Measurements from ENCODE around the gene RHOG. TPM values are rescaled to one million over a fixed set of nuclear protein-coding genes. Genes with fewer than 3 reads are reported as not detected.
"Not testable (repeated sequence)": the region's sequence is repeated elsewhere in the genome, so short reads cannot be mapped to it uniquely, and the experiment has no call there.

RHOG gene
- total and polyA plus RNA-seq, 2 donors = 4.9 to 85.0 TPM

GRCh38 chr11:3802011-3802790, 38.6 kb downstream of the RHOG start:
- no peak for DNase-seq (ENCODE audit: extremely low spot score)
- no peak overlapping the region for H3K4me3 ChIP-seq (ENCODE audit: low read depth, low read length)
- no peak overlapping the region for H3K27ac ChIP-seq (ENCODE audit: low read depth)
- no peaks in the 10 kb centered on the region for H3K36me3 ChIP-seq (ENCODE audit: insufficient read depth)
- H3K4me1 ChIP-seq (ENCODE audit: insufficient read depth) = no peaks in the 10 kb centered on the region
- 67% methylated on average over 4 of the region's 4 CpGs for WGBS

GRCh38 chr11:3799873-3800272, 40.9 kb downstream of the RHOG start:
- peaks cover 2% of the 10 kb centered on the region for H3K4me1 ChIP-seq (ENCODE audit: insufficient read depth)
- 53% methylated on average over 5 of the region's 5 CpGs for WGBS
- no peaks in the 10 kb centered on the region for H3K36me3 ChIP-seq (ENCODE audit: insufficient read depth)
- H3K4me3 ChIP-seq (ENCODE audit: low read depth, low read length) = no peak overlapping the region
- no peak overlapping the region for H3K27ac ChIP-seq (ENCODE audit: low read depth)
- DNase-seq (ENCODE audit: extremely low spot score) = no peak

DNA sequence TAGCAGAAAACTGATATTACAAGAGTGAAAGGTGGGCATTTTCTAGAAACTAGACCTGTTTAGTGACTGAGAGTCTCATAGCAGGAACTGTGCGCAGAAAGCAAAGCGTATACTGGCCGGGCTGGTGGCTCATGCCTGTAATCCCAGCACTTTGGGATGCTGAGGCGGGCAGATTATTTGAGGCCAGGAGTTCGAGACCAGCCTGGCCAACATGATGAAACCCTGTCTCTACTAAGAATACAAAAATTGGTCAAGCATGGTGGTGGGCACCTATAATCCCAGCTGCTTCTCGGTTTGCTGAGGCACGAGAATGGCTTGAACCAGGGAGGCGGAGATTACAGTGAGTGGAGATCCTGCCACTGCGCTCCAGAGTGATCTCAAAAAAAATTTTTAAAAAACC, 41.6 kb downstream of the RHOG start:
- whole genome bisulfite sequencing = 97% methylated on average over 9 of the region's 9 CpGs
- H3K4me3 ChIP-seq (ENCODE audit: low read depth, low read length) = no peak overlapping the region
- no peaks in the 10 kb centered on the region for H3K36me3 ChIP-seq (ENCODE audit: insufficient read depth)
- H3K27ac ChIP-seq (ENCODE audit: low read depth) = no peak overlapping the region
- DNase-seq (ENCODE audit: extremely low spot score) = no peak
- H3K4me1 ChIP-seq (ENCODE audit: insufficient read depth) = peaks cover 2% of the 10 kb centered on the region

- Histone ChIP-seq H3K36me3 (ENCODE audit: insufficient read depth) (no peaks in the 10 kb centered on the region), H3K4me3 (ENCODE audit: low read depth, low read length) (peak within 1 kb of the TSS; percentile 97), H3K4me1 (ENCODE audit: insufficient read depth) (peaks cover 2% of the 10 kb centered on the region), H3K27ac (ENCODE audit: low read depth) (peak within 1 kb of the TSS; percentile 94)
- peak; percentile 98 for DNase-seq (ENCODE audit: extremely low spot score)
- under 1% methylated on average over 86 of the region's 86 CpGs for WGBS
Observed at GRCh38 chr11:3797329-3798090, 43.2 kb downstream of the RHOG start, which contains the start of gene NUP98. NUP98 (minus strand) TSS chr11:3797554; CDS start chr11:3782117, 15,437 bp downstream.

DNA sequence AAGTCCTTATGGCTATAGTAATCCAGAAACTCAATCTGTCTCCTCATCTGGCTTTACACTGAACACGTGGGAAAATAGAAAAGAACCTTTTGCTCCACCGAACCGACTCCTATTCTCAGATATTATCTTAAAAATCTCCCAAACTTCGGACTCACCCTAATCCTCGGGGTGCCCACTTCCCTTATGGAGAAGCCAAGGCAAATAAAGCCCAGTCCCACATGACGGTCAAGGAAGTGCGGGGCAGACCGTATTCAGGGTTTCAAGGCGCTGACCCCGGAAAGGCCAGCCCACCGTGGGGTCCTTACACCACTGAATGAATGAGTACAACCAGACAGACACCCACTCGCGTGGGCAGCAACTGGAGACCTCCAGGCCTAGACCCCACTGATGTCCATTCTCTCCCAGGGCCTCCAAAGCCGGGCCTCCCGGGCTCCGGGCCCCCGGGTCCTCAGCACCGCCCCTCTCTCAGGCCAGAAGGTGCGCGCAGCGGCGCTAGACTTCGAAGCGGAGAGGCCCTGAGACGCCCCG, 43.9 kb downstream of the RHOG start:
- peaks cover 2% of the 10 kb centered on the region for H3K4me1 ChIP-seq (ENCODE audit: insufficient read depth)
- WGBS = under 1% methylated on average over 26 of the region's 26 CpGs
- no peaks in the 10 kb centered on the region for H3K36me3 ChIP-seq (ENCODE audit: insufficient read depth)
- DNase-seq (ENCODE audit: extremely low spot score) = no peak
- H3K27ac ChIP-seq (ENCODE audit: low read depth) = peak overlapping the region; percentile 94
- H3K4me3 ChIP-seq (ENCODE audit: low read depth, low read length) = peak overlapping the region; percentile 97

DNA sequence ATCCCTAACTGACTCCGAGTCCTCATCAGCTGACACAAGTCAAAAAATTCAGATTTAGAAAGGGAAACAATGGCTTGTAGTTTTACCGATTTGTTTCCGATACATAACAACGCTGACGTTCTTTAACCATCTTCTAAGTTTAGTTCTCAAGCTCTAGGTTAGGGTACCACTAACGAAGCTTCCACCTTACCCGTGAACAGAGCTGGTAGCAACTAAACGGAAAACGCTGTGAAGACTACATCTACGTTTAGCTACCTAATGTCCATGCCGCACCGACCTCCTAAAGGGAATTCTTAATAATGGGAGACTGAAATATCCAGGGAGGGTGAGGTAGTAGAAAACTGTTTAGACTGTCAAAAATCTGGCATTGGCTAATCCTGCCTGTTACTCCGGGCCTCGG, 44.4 kb downstream of the RHOG start:
- WGBS = 14% methylated on average over 14 of the region's 14 CpGs
- Histone ChIP-seq H3K4me1 (ENCODE audit: insufficient read depth) (peaks cover 2% of the 10 kb centered on the region), H3K27ac (ENCODE audit: low read depth) (no peak overlapping the region), H3K36me3 (ENCODE audit: insufficient read depth) (peaks cover 2% of the 10 kb centered on the region), H3K4me3 (ENCODE audit: low read depth, low read length) (peak overlapping the region; percentile 97)
- DNase-seq (ENCODE audit: extremely low spot score) = no peak

DNA sequence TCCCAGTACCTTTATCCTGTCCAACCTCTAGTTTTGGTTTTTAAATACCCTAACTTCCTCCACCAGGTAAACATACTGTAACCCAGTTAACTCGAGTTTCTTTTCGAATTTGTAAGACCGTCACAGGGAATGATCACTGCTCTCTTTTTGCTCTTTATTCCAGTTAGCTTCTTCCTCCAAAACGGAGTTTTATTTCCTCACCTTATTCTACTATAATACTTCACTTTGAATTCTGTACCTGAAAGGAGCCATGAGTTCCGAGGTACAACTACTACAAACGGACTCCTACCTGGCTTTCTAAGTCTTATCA, 44.8 kb downstream of the RHOG start:
- DNase-seq (ENCODE audit: extremely low spot score) = no peak
- H3K36me3 ChIP-seq (ENCODE audit: insufficient read depth) = peaks cover 3% of the 10 kb centered on the region
- peaks cover 2% of the 10 kb centered on the region for H3K4me1 ChIP-seq (ENCODE audit: insufficient read depth)
- H3K4me3 ChIP-seq (ENCODE audit: low read depth, low read length) = peak overlapping the region; percentile 97
- 50% methylated on average over 6 of the region's 6 CpGs for WGBS
- H3K27ac ChIP-seq (ENCODE audit: low read depth) = no peak overlapping the region

DNA sequence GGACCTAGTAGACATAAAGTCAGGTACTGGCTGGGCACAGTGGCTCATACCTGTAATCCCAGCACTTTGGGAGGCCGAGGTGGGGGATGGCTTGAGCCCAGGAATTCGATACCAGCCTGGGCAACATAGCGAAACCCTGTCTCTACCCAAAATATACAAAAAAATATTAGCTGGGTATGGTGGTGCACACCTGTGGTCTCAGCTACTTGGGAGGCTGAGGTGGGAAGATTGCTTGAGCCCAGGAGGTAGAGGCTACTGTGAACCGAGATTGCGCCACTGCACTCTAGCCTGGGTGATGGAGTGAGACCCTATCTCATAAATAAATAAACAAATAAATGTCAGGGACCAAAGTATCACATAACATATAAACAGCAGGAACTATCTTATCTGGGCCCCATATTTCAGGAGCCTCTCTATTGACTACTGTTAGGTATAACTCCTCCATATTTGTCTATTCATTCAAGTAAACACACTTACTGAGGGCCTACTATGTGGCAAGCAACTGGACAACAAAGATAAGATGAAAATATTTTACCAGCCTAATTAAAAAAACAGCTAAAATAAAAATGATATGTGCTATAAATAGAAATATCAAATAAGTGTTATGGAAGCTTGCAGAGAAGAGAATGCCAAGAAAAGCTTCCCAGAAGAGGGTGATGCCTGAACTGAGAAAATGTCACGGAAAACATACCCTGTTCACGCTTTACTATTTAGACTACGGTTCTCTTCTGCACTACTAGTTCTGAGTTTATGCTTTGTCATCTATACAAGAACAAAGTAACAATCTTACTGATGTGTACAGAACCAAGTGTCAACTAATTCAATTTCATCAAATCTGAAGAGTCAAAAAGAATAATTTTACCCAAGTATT, 45.4 kb downstream of the RHOG start:
- 86% methylated on average over 8 of the region's 8 CpGs for WGBS
- H3K4me3 ChIP-seq (ENCODE audit: low read depth, low read length) = no peak overlapping the region

DNA sequence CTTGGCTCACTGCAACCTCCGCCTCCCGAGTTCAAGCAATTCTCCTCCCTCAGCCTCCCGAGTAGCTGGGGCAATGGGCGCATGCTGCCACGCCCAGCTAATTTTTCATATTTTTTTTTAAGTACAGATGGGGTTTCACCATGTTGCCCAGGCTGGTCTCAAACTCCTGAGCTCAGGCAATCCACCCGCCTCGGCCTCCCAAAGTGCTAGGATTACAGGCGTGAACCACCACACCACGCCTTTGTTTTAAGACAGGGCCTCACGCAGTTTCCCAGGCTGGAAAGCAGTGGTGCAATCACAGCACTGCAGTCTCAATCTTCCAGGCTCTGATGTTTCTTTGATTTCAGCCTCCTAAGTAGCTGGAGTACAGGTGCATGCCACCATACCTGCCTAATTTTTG, 46.4 kb downstream of the RHOG start:
- DNase-seq (ENCODE audit: extremely low spot score); H3K4me3 ChIP-seq (ENCODE audit: low read depth, low read length); H3K4me1 ChIP-seq (ENCODE audit: insufficient read depth); H3K36me3 ChIP-seq (ENCODE audit: insufficient read depth); H3K27ac ChIP-seq (ENCODE audit: low read depth): not testable (repeated sequence)
- WGBS = 96% methylated on average over 10 of the region's 10 CpGs

More for the DNA sequence above, 45.4 kb downstream of the RHOG start:
- Histone ChIP-seq H3K4me1 (ENCODE audit: insufficient read depth) (peaks cover 2% of the 10 kb centered on the region), H3K36me3 (ENCODE audit: insufficient read depth) (peaks cover 3% of the 10 kb centered on the region), H3K27ac (ENCODE audit: low read depth) (no peak overlapping the region)
- no peak for DNase-seq (ENCODE audit: extremely low spot score)

GRCh38 chr11:3786781-3787428, 53.9 kb downstream of the RHOG start:
- DNase-seq (ENCODE audit: extremely low spot score) = no peak
- Histone ChIP-seq H3K4me3 (ENCODE audit: low read depth, low read length) (no peak overlapping the region), H3K4me1 (ENCODE audit: insufficient read depth) (no peaks in the 10 kb centered on the region), H3K27ac (ENCODE audit: low read depth) (no peak overlapping the region), H3K36me3 (ENCODE audit: insufficient read depth) (peaks cover 3% of the 10 kb centered on the region)
- WGBS = 61% methylated on average over 8 of the region's 8 CpGs

DNA sequence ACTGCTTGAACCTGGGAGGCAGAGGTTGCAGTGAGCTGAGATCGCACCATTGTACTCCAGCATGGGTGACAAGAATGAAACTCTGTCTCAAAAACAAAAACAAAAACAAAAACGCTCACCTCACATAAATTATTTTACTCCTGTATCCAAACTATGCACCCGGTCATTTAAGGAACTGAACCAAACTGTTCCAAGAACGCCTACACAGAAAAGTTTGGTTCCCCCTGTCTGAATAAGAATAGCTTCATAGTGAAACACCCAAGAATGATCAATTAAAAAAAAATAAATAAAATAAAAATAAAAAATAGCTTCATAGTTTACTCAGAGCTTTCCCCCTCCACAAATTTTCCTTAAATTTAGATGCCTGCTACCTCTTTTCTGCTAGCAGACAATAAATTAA, 57.1 kb downstream of the RHOG start:
- peaks cover 1% of the 10 kb centered on the region for H3K36me3 ChIP-seq (ENCODE audit: insufficient read depth)
- H3K4me1 ChIP-seq (ENCODE audit: insufficient read depth) = no peaks in the 10 kb centered on the region
- no peak for DNase-seq (ENCODE audit: extremely low spot score)
- no peak overlapping the region for H3K4me3 ChIP-seq (ENCODE audit: low read depth, low read length)
- 90% methylated on average over 4 of the region's 4 CpGs for WGBS
- H3K27ac ChIP-seq (ENCODE audit: low read depth) = no peak overlapping the region

- no peak overlapping the region for H3K4me3 ChIP-seq (ENCODE audit: low read depth, low read length)
- no peaks in the 10 kb centered on the region for H3K4me1 ChIP-seq (ENCODE audit: insufficient read depth)
- WGBS = 92% methylated on average over 5 of the region's 5 CpGs
- peaks cover 3% of the 10 kb centered on the region for H3K36me3 ChIP-seq (ENCODE audit: insufficient read depth)
- DNase-seq (ENCODE audit: extremely low spot score) = no peak
- no peak overlapping the region for H3K27ac ChIP-seq (ENCODE audit: low read depth)
Observed at GRCh38 chr11:3782963-3783362, 57.8 kb downstream of the RHOG start.

- H3K27ac ChIP-seq (ENCODE audit: low read depth) = no peak overlapping the region
- H3K4me3 ChIP-seq (ENCODE audit: low read depth, low read length) = no peak overlapping the region
- DNase-seq (ENCODE audit: extremely low spot score) = no peak
- H3K36me3 ChIP-seq (ENCODE audit: insufficient read depth) = peaks cover 3% of the 10 kb centered on the region
- 26% methylated on average over 2 of the region's 2 CpGs for WGBS
- H3K4me1 ChIP-seq (ENCODE audit: insufficient read depth) = no peaks in the 10 kb centered on the region
Observed at GRCh38 chr11:3781423-3781822, 59.3 kb downstream of the RHOG start.

All from urinary bladder (tissue), 4 donors.